GM19099 (cell line): ENCODE results near the gene KIAA1217.

Source experiments
- POLR2A ChIP-seq: IDR thresholded peaks from 3 replicates; pipeline ENCODE4 v1.6.1; 2011; ENCODE audit warnings: low read depth; ENCODE audit not compliant: insufficient read length; ENCODE audit errors: extremely low read depth

Gene KIAA1217

DNA sequence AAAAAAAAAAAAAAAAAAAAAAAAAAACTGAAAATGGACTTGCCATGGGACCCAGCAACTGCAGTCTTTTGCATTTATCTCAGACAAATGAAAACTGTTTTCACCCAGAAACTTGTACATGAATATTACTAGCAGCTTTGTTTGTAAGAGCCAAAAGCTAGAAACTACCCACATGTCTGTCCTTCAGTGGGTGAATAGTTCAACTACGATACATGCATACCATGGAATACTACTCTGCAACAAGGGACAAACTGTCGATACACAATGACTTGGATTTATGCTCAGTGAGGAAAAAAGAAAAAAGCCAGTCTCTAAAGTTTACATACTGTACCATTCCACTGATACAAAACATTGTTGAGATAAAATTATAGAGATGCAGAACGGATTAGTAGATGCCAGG, 195.6 kb downstream of the KIAA1217 start:
- TF ChIP-seq POLR2A: no peak

DNA sequence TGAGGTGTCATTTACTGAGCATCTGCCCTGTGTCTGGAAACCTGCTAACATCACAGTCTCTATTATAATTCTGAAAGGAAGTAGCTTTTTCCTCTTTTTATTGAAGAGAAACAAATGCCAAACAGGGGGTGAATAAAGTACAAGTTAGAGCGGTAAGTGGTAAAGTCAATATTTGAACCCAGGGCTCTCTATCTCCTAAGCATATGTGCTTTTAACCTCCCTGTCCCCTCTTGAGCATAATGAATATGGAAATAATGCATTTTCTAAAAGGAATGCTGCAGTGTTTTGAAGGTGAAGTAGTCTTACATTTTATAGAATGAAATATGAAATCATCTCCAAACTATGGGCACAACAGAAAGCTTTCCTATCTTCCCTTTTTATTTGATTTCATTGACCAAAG, 196.7 kb downstream of the KIAA1217 start:
- TF ChIP-seq POLR2A: no peak

- TF ChIP-seq POLR2A: no peak
Observed at GRCh38 chr10:24406809-24407483, 198.0 kb downstream of the KIAA1217 start.

DNA sequence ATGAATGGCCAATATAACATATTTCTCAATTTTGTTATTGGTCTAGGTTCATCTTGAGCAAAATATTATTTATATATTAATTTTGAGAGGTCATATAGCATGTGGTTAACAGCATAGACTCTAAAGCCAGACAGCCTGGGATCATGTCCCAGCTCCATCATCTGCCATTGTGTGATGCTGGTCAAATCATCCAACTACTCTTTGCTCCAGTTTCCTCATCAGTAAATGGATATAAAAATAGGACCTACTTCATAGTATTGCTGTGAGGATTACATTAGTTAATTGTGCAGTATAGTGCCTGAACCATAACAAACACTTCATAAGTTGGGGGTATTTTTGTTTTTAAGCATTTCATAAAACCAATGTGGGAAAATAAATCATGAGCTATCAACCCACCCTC, 199.0 kb downstream of the KIAA1217 start:
- no peak for TF ChIP-seq POLR2A

- TF ChIP-seq POLR2A: no peak
Observed at GRCh38 chr10:24408365-24408764, 199.4 kb downstream of the KIAA1217 start.

GRCh38 chr10:24414597-24414996, 205.7 kb downstream of the KIAA1217 start:
- TF ChIP-seq POLR2A: no peak

DNA sequence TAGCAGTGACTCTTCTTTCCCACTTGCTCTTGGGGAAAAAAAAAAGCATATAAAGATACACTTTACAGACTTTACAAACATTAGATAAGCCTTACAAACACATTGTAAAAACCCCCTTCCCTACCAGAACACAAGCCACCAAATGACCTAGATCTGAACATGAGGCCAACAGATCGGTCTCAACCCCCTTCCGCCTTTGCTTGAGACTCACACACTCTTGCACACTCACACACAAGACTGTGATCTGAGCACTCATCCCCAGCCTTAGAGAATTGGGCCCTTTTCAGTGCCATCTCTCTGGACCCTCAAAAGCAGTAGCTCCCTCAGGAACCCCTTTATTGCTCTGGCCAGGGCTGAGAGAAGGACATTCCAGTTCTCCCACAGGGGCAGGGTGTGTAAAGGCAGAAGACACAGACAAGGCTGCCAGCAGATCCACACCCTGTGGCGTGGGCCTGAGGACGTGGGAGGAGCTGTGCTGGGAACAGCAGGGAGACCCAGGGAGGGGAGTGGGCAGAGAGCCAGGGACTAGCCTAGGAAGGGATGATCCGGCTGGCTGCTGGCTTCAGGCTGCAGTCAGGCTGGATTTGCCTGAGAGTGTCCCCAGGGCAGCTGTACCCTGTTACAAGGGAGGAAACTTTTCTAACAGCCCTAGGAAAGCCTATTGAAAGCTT, 206.7 kb downstream of the KIAA1217 start:
- no peak for TF ChIP-seq POLR2A

- no peak for TF ChIP-seq POLR2A
Observed at GRCh38 chr10:24416248-24416647, 207.3 kb downstream of the KIAA1217 start.

DNA sequence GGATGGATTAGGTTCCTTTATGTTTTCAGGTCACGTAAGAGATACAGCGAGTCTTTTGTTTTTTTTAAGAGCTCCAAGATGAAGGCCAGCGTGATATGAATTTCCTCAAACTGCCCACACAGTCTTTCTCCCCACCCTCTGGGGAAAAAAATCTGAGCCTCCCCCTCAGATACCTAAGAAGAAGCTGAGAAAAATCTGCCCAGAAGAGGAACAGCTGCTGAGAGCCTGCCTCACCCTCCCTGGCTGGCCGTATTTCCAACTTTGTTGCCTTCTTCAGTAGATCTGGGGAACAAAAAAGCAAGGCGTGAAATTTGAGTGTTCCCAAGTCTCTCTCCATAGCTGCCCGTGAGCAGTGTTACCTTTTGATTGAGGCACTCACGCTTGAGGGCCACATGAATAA, 208.1 kb downstream of the KIAA1217 start:
- no peak for TF ChIP-seq POLR2A

DNA sequence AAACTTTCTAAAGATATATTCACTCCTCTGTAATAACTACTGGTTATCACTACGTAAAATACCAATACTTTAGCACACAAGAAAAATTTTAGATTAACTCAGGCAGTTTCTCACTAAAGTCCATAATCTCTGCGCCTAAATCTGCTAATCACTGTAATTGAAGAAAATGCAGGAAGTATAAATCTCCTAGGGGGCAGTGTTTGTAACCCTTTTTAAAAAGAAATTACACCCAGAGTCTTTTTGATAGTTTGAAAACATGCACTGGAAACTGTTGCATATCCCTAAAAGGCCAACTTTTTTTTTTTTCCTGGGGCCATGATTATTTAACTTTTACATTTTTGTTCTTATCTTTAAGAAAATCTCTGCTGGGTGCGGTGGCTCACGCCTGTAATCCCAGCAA, 209.6 kb downstream of the KIAA1217 start:
- no peak for TF ChIP-seq POLR2A

DNA sequence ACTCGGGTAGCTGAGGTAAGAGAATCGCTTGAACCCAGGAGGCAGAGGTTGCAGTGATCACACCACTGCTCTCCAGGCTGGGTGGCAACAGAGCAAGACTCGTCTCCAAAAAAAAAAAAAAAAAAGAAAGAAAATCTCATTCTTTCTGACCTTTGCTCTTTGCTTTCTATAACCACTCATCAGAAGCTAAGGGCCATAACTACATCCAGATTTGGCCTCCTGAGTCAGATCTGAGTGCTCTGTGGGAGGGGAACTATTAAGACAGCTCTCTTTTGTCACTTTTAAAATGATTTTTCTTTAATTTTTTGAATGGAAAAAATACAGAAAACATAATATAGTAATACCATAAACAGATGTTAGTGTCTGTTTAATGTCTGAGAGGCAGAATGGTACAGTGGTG, 210.1 kb downstream of the KIAA1217 start:
- no peak for TF ChIP-seq POLR2A

DNA sequence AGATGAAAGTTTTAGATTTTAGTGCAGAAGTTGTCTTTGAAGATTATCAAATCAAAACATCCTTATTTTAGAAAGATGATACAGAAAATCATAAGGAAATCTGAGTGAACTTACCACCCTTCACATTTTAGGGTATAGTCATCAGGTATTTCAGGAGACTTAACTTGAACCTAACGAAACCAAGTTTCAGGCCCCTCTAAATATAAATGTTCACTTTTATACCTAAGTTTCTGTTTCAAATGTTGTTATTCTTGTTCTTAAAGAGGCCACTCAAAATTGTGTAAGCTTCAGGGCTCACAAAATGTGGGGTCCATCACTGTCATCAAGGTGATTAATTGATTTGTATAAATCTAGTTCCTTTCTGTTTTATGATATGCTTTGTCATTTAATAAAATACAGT, 216.2 kb downstream of the KIAA1217 start:
- no peak for TF ChIP-seq POLR2A

- no peak for TF ChIP-seq POLR2A
Observed at GRCh38 chr10:24427678-24428409, 218.9 kb downstream of the KIAA1217 start.

DNA sequence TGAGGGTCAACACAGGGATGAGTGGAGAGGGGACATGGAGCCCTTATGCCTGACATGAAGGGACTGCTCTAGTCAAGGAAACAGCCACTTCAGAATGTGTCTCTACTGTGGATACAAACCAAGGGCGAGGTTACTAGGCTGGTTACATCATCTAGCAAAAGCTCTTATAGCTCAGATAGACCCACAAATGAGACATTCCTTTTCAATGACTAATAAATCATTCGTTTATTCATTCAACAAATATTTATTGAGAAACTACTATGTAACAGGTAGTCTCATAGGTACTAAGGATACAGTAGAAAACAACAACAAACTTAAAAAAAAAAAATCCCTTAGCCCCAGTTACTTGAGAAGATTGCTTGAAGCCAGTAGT, 219.5 kb downstream of the KIAA1217 start:
- TF ChIP-seq POLR2A: no peak

- TF ChIP-seq POLR2A: no peak
Observed at GRCh38 chr10:24430591-24430990, 221.7 kb downstream of the KIAA1217 start.

GRCh38 chr10:24432478-24433416, 223.8 kb downstream of the KIAA1217 start:
- TF ChIP-seq POLR2A: no peak

DNA sequence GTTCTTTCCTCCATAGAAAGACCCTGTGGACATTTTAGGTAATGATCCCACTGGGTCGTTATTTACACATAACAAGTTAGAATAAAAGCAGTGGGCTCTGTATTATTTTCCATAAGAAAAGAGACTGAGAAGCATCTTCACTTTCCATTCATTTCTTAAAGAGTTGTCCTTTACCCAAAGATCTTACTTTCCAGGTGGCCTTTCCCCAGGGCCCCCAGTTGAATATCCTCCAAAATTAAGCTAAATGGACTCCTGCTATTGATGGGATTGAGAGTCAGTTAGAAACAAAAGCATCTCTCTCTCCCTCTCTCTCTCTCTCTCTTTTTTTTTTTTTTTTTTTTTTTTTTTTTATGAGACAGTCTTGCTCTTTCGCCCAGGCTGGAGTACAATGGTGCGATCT, 224.8 kb downstream of the KIAA1217 start:
- TF ChIP-seq POLR2A: no peak
